ENCODE results near the gene TOX3. TPM values are rescaled to one million over a fixed set of nuclear protein-coding genes. Genes with fewer than 3 reads are reported as not detected.

Gene TOX3
- total and polyA plus RNA-seq, 2 experiments from 2014 or later = 9.8 to 15.6 TPM

- H3K27ac ChIP-seq (ENCODE audit: low read depth) = no peak overlapping the region
- TF ChIP-seq CREB1 (CRISPR knock-in tag; IDR thresholded peaks at IDR 0.05; ENCODE audit: low read depth) = no peak
- TF ChIP-seq EZH2phosphoT487 (IDR thresholded peaks at IDR 0.05; ENCODE audit: unreplicated experiment) = no peak
- no peak for TF ChIP-seq ETS1 (IDR thresholded peaks at IDR 0.05)
- no peak for TF ChIP-seq ZNF331 (CRISPR knock-in tag; IDR thresholded peaks at IDR 0.05; ENCODE audit: low read depth)
- no peak for TF ChIP-seq ZNF114 (CRISPR knock-in tag; IDR thresholded peaks at IDR 0.05)
- TF ChIP-seq JUNB (IDR thresholded peaks at IDR 0.05; ENCODE audit: unreplicated experiment) = no peak
- TF ChIP-seq CTCF (conservative IDR thresholded peaks at IDR 0.05; ENCODE audit: low read depth in 2 of 2) = no peak
- TF ChIP-seq ZNF462 (CRISPR knock-in tag; IDR thresholded peaks at IDR 0.05) = no peak
- no peak for TF ChIP-seq EZH2 (IDR thresholded peaks at IDR 0.05; ENCODE audit: low read depth, unreplicated experiment)
- TF ChIP-seq POLR2AphosphoS5 (IDR thresholded peaks at IDR 0.05; ENCODE audit: low read depth) = no peak
- no peak for TF ChIP-seq NANOG (IDR thresholded peaks at IDR 0.05; ENCODE audit: borderline replicate concordance)
- no peak for TF ChIP-seq STAT1 (IDR thresholded peaks at IDR 0.05; ENCODE audit: unreplicated experiment)
- TF ChIP-seq REST (IDR thresholded peaks at IDR 0.05; ENCODE audit: unreplicated experiment) = no peak
- Mint-ChIP-seq H3K27ac (no peak overlapping the region), H3K9me3 (peaks cover 12% of the 10 kb centered on the region; the same call in 2 of the 3 replicates), H3K27me3 (ENCODE audit: insufficient read depth, low read depth, poor library complexity) (no peaks in the 10 kb centered on the region), H3K36me3 (ENCODE audit: low read depth) (peaks cover 44% of the 10 kb centered on the region), H3K4me1 (peaks cover 21% of the 10 kb centered on the region), H3K4me3 (no peak overlapping the region)
- peaks cover 11% of the 10 kb centered on the region for H3K36me3 ChIP-seq (ENCODE audit: insufficient read depth)
- DNase-seq (ENCODE audit: low spot score) (no peak), ATAC-seq (no peak)
- H3F3A ChIP-seq (replicated peaks; ENCODE audit: low read depth) = no peaks in the 10 kb centered on the region
- no peaks in the 10 kb centered on the region for H3K9me2 ChIP-seq (ENCODE audit: insufficient read depth)
- H3K4me3 ChIP-seq = no peak overlapping the region
- no peak overlapping the region for H2AFZ ChIP-seq
- H4K20me1 ChIP-seq (replicated peaks; ENCODE audit: insufficient read depth) = no peaks in the 10 kb centered on the region
- H3K4me1 ChIP-seq (ENCODE audit: insufficient read depth) = peaks cover 18% of the 10 kb centered on the region
- no peaks in the 10 kb centered on the region for H3K79me2 ChIP-seq (replicated peaks; ENCODE audit: insufficient read depth)
- H3K27me3 ChIP-seq (ENCODE audit: insufficient read depth) = no peaks in the 10 kb centered on the region
- no peak overlapping the region for H3K4me2 ChIP-seq
Observed at GRCh38 chr16:52440248-52440647, 106.7 kb downstream of the TOX3 start.
